HG03175 (cell line): Measurements from ENCODE around the gene SRPK3.
"Not testable (repeated sequence)": the region's sequence is repeated elsewhere in the genome, so short reads cannot be mapped to it uniquely, and the experiment has no call there.

ENCODE experiments used
- ATAC-seq: cut with Tn5 transposase; IDR thresholded peaks from one replicate; pipeline ENCODE4 v1.9.1; 2021; ENCODE audit warnings: mild to moderate bottlenecking, moderate library complexity; ENCODE audit not compliant: unreplicated experiment

Gene SRPK3

DNA sequence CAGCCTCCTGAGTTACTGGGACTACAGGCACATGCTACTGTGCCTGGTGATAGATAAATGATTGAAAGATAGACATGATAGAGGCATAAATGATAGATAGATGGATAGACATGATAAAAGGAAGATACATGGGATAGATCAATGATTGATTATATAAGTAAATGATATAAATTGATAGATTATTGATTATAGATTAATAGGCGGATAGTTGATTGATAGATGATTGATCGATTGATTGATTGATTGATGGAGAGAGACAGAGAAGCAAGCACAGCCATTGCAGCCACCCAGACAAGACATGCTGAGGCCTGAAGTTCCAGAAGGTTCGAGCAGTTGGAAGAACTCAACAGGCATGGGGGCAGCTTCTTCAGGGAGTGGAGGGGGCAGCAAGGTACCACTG is 34.5 kb upstream of the SRPK3 start:
- ATAC-seq = no peak

DNA sequence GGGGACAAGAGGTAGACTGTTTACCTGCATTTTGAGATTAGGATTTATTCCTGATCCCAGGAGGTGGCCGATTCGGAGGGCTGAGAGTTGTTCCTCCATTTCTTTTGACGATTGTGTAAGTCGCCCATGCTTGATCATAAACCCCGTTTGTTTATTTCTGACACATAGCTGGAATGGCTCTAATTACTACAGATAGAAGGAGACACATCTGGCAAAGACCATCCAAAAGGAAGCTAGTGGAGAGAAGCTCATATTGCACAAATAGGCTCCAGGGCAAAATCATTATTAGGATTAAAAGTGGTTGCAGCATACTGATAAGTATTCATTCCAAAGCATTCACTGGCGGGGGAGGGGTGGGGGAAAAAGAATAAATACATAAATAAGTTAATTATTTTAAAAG is 33.9 kb upstream of the SRPK3 start:
- ATAC-seq = not testable (repeated sequence)

DNA sequence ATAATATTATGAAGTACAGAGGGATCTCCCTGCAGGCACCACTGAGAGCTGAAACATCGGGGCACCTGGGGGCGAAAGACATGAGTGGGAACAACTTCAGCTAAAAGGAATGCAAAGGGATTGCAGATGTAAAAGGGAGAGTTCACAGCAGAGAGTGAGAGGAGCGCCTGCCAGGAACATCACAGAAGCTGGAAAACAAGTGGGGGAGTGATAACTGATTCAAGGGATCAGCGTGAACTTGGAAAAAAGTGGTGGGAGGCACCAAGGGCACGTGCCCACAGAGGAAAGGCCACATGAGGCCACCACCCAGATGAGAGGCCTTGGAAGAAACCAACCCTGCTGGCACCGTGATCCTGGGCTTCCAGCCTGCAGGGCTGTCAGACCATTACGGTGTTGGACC is 31.8 kb upstream of the SRPK3 start:
- not testable (repeated sequence) for ATAC-seq

DNA sequence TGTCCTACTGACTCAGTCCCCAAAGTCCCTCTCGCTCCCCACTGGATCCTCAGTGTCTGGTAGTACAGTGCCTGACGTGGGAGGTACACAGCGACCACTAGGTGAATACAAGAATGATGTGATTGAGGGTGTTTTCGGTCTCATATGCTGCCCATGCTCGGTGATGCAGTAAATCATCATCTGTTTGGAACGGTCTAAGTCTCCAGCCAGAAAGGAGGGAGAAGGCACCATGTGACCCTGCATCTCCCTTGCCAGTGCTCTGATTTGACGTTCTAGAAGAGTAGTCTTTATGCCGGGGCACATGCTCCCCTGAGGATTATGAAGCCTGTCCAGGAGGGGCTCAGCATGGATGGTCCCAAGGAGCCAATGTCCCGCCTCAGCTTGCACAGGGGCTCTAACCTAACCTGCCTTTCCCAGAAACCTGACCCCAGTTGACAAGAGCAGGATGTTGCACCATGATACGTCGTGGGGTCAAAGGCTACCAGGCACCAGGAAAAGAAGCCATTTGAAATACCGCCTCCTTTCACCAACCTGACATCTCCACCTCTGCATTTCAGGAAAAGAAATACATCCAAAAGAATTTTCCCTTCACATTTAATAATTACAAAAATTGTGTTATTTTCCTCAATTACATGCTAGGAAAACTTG is 30.6 kb upstream of the SRPK3 start:
- ATAC-seq = no peak

DNA sequence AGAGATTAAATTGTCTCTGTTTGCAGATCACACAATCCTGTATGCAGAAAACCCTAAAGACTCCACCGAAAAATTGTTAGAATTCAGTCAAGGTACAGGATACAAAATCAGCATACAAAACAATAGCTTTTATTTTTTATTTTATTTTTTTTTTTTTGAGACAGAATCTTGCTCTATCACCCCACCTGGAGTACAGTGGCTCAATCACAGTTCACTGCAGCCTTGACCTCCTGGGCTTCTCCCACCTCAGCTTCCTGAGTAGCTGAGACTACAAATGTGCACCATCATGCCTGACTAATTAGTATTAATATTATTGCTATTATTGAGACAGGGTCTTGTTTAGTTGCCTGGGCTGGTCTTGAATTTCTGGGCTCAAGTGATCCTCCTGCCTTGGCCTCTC is 25.7 kb upstream of the SRPK3 start:
- no peak for ATAC-seq

DNA sequence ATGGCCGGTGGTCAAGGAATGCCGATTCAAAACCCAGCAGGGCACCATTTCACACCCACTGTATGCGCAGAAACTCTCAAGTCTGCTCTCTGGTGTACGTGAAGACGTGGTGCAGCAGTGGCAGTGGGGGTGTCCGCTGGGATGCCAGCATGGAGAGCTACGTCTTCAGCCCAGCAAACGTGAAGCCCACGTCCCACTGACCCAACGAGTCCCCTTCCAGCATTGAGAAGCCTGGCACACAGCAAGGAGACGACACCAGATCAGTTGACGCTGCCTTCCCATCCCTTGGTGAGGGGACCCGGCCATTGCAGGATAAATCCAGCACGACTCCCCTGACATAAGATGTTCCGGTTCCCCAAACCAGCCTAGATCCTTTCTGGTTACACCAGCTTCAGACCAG is 19.0 kb upstream of the SRPK3 start:
- no peak for ATAC-seq

DNA sequence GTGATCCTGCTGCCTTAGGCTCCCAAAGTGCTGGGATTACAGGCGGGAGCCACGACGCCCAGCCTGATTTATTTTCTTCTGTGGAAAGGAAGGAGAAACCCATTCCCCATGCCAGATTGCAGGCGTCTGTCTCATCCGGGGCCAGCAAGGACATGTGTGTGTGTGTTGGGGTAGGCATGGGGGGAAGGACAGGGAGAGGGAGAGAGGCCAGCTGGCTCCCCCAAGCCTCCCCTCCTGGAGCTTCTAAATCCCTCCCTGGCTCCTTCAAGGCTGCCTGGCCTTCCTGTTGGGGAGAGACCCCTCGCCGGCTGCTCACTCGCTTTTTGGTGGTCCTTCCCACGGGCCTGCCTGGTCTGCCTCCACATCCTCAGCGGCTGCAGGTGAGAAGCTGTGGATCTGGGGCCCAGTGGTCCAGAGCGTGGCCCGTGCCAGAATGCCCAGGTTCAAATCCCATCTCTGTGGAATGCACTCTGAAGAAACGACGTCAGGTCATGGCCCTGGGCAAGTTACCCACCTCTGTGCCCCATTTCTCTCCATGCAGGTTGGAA is 18.1 kb upstream of the SRPK3 start:
- no peak for ATAC-seq

DNA sequence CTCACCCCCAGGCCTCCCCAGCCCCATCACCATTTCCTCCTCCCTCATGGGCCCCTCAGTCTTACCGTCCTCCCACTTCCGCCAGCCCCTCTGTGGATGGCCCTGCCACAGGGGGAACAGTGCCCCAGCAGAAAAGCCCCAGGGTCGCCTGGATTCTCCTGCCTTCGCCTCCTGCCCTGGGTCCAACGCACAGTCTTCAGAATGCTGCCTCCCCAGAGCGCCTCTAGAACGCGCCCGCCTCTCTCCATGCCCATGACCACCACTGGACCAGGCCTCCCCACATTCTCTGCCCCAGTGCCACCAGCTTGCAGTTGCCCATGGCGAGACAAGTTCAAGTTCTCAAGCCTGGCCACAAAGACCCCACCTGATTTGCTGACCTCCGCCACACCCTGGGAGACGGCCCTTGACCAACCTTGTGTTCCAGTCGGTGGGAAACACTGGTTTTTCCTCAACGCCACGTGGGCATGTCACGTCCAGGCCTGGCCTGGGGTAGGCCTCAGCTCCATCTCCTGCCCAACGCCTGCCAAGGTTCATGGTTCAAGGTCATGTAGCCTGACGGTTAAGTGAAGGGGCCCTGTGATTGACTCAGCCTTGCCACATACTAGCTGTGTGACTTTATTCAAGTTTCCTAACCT is 17.4 kb upstream of the SRPK3 start:
- ATAC-seq = no peak

DNA sequence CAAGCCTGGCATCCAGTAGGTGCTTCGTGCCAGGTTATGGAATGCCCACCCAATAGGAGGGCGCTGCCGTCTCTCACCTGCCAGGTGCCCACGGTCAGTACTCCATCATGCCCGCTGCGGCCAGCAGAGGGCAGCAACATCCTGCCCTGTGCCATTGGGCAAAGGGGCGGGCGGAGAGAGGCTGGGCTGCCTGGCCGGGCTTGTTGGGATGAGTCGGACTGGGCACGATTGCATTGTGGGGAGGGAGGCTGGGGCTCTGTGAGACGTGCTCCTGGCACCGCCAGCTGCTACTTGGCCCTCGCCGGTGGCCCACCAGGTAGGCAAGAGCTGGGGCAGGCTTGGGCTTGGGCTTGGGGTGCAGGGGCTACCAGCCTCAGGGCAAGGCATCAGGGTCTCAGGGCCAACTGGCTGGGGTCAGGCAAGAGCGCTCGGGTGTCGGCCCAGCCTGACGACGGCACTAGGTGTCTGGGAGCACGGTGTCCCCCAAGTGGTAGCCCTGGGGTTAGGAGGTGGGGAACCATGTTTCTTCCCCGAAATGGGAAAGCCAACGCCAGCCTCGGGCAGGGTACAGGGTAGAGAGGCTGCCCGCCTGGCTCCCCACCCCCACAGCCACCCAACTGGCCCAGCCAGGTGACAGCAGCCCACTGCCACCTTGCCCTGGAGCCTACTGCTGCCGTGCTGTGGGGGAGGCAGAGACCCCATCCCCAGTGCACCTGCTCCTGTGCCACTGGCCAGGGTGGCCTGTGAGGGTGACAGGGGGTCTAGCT is 16.7 kb upstream of the SRPK3 start, which contains the start of gene PLXNB3:
TSS of gene PLXNB3 (plus strand) at position 261 of the 767 bp plus-strand sequence. CDS start 1,287 bp downstream, outside the sequence.
- ATAC-seq = no peak

DNA sequence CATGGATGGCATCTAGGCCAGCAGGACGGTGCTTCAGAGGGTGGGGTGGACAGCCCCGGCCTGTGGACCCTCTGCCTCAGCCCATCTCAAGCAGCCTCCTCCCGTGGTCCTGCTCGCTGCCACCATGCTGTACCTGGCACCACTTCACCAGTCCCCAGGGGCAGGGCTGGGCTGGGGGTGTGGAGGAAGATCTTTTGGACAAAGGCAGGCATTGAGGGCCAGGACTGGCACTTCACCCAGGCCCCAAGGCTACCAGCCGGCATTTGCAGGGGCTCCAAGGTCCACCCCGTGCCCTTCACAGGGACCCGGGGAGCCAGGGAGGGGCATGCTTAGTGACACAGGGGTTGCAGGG is 16.1 kb upstream of the SRPK3 start:
- no peak for ATAC-seq

DNA sequence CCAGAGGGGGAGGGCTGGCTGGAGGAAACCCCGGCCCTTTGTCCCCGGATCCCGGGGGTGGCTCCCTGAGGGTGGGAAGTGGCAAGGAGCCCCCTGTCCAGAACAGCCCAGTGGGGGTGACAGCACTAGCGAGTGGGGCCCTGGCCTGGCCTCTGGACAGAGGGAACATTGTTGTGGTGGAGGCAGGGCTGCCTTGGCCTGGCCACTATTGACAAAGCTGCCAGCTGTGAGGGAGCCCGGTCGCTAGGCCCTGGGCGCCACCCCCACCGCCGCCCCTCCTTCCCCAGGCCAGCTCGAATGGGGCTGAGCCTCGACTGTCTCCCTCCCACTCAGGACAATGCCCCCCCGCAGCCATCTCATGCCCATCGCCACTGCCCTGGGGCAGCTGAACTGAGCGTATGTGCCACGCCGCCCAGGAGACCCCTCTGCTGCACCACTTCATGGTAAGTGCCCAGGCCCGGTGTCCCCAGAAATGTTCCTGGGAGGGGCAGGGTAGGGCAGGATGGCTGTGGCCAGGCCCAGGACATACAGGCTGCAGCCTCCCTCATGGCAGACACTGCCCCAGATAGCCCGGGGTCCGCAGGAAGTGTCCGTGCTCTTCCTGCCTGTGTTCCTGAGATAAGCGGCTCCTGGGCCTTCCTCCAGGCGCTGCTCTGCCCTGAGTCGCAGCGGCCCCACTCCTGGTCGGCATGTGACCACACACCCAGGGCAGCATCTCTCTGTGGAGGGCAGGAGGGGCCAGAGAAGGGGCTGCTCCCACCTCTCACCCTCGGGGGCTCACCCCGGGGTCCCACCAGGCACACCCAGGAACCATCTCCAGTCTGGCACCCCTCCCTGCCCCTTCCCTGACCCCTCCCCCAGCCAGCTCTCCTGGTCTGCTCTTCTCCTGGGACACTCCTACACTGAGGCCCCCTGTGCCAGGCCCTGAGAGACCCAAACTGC is 15.4 kb upstream of the SRPK3 start:
- no peak for ATAC-seq

DNA sequence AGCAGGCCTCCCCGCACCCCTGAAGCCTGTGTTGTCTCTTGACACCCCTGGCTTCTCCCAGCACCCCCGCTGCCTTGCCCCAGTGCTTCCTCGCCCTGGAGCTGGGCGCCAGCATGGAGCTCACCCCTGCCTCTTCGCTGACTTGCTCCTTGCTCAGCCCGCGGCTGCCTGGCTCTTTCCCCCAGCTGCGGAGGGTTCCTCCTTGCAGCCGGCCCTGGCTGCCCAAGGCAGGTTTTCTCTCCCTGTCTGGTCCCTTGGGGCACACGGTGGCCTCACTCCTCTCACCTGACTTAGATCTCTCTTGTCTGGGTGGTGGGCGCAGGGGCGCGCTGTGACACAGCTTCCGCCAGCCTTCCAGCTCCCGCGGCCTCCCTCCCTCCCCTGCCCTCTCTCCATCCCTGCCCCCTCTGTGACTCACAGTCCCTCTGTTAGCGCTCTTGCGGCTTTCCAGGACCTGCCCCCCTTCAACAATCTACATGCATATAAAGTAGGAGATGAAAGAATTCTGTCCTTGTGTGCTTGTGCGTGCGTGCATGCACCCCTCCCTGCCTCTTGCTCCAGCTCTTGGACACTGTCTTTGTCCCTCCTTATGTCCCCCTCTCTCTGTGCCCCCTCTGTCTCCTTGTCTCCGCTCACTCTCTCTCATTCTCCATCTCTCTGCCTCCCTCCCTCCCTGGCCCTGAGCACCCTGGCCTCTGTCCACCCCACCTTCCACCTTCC is 14.6 kb upstream of the SRPK3 start:
- ATAC-seq = no peak

DNA sequence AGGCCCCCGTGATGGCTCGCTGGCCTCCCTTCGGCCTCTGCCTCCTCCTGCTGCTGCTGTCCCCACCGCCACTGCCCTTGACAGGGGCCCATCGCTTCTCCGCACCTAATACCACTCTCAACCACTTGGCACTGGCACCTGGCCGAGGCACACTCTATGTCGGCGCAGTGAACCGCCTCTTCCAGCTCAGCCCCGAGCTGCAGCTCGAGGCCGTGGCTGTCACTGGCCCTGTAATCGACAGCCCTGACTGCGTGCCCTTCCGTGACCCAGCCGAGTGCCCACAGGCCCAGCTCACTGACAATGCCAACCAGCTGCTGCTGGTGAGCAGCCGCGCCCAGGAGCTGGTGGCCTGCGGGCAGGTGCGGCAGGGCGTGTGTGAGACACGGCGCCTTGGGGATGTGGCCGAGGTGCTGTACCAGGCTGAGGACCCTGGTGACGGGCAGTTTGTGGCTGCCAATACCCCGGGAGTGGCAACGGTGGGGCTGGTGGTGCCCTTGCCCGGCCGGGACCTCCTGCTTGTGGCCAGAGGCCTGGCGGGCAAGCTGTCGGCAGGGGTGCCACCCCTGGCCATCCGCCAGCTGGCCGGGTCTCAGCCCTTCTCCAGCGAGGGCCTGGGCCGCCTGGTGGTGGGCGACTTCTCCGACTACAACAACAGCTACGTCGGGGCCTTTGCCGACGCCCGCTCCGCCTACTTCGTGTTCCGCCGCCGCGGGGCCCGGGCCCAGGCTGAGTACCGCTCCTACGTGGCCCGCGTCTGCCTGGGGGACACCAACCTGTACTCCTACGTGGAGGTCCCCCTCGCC is 13.8 kb upstream of the SRPK3 start:
- ATAC-seq = no peak

DNA sequence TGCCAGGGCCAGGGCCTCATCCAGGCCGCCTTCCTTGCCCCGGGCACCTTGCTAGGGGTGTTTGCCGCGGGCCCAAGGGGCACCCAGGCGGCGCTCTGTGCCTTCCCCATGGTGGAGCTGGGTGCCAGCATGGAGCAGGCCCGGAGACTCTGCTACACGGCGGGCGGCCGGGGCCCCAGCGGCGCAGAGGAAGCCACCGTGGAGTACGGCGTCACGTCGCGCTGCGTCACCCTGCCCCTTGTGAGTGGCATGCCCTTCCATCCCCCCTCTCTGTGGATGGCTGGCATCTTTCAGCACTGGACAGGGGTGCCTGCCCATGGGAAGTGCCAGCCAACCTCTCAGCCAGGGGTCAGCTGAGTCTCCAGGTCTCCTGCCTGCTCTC is 13.2 kb upstream of the SRPK3 start:
- ATAC-seq = no peak

DNA sequence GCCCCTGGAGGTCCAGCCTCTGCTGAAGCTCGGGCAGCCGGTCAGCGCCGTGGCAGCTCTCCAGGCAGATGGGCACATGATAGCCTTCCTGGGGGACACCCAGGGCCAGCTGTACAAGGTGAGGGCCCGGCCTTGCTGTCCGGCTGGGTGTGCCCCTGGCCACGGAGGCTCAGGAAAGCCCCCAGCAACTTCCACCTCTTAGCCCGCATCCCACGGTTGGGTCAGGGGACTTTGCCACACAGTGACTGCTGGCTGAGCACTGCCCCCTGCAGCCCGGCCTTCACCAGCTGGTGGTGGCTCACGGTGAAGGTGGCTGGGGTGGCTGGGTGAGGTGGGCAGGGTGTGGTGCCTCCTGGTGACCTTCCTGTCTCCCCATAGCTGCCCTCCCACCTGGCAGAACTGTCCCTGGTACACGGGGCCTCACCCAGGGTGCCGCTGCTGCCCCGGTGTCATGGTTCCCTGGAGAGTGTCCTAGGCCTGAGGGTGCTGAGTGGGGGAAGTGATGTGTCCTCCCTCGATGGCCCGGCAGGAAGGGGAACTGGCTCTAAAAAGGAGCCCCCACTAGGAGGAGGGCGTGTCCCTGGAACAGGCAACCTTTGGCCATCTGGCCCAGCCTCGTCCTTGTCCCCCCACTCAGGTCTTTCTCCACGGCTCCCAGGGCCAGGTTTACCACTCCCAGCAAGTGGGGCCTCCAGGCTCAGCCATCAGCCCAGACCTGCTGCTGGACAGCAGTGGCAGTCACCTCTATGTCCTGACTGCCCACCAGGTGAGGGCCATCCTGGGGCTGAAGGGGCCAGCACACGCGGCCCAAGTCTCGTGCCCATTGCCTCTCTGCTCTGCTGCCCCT is 12.3 kb upstream of the SRPK3 start:
- ATAC-seq = no peak

DNA sequence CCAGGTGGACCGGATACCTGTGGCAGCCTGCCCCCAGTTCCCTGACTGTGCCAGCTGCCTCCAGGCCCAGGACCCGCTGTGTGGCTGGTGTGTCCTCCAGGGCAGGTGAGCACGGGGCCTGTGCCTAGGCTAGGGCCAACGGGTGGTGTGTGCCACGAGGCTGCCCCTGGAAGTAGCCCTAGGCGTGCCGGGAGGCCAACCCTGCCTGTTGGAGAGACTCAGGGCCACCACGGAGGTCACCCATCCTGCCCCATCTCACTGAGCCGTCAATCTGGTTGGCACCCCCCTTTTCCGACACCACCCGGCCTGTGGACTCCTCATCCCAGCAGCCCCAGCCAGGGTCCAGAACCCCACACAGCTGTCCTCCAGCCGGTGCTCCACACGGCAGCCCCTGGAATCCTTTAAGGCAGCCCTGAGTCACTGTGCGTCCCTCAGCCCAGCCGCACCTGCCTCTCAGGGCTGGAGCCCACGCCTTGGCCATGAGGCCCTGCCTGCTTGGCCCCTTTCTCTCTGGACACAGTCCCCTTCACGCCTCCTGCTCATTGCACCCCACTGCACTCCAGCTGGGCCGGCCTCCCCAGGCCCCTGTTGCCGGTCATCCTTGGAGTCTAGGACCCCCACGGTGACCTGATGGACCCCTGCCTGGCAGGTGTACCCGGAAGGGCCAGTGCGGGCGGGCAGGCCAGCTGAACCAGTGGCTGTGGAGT is 11.5 kb upstream of the SRPK3 start:
- no peak for ATAC-seq

DNA sequence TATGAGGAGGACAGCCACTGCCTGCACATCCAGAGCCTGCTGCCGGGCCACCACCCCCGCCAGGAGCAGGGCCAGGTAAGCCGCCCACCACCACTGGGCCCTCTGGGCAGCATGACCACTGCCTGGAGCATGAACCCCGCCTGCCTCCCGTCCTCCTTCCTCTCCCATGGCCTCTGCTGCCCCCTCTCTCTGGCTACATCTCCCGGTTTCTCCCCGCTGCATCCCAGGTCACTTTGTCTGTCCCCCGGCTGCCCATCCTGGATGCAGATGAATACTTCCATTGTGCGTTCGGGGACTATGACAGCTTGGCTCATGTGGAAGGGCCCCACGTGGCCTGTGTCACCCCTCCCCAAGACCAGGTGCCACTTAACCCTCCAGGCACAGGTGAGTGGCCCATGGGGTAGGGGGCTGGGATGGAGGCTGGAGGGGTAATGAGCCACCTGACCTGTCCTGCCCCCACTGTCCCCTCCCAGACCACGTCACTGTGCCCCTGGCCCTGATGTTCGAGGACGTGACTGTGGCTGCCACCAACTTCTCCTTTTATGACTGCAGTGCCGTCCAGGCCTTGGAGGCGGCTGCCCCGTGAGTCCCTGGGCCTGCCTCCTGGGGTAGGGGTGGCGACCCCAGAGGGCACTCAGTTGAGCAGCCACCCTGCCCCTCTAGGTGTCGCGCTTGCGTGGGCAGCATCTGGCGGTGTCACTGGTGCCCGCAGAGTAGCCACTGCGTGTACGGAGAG is 10.8 kb upstream of the SRPK3 start:
- no peak for ATAC-seq
